Suprapubic skin (tissue), 4 donors: Measurements from ENCODE around the gene RGS12. TPM values are rescaled to one million over a fixed set of nuclear protein-coding genes. Genes with fewer than 3 reads are reported as not detected.
A peak's percentile ranks its signal among the peaks of the same experiment; 100 is the strongest.

Source experiments
- DNase-seq, 2 donors: peaks; one replicate each; pipeline ENCODE4 v3.0.0-alpha.2; 2019; ENCODE audit warnings: low spot score in 2 of 2
- H3K27ac ChIP-seq: fragments of 200-600 bp; sonication (generic); one replicate; pipeline ENCODE4 v1.5.1; 2019
- H3K27me3 ChIP-seq: fragments of 200-600 bp; sonication (generic); one replicate; pipeline ENCODE4 v1.5.1; 2019
- H3K36me3 ChIP-seq: fragments of 200-600 bp; sonication (generic); one replicate; pipeline ENCODE4 v1.5.1; 2019
- H3K4me1 ChIP-seq: fragments of 200-600 bp; sonication (generic); one replicate; pipeline ENCODE4 v1.5.1; 2019
- H3K4me3 ChIP-seq: fragments of 200-600 bp; sonication (generic); one replicate; pipeline ENCODE4 v1.5.1; 2019; ENCODE audit warnings: mild to moderate bottlenecking
- H3K9me3 ChIP-seq: fragments of 200-600 bp; sonication (generic); one replicate; pipeline ENCODE4 v1.5.1; 2019
- CTCF ChIP-seq, 2 donors: fragments of 200-600 bp in 1 of 2; fragments of 450-650 bp in 1 of 2; sonication (generic) in 1 of 2; IDR thresholded peaks; one replicate each; pipeline ENCODE4 v1.5.1; 2016 to 2019; ENCODE audit warnings: antibody characterized with exemption in 2 of 2, mild to moderate bottlenecking in 1 of 2, moderate library complexity in 1 of 2
- EP300 ChIP-seq: sonication (generic); formaldehyde crosslinking; IDR thresholded peaks from one replicate; pipeline ENCODE4 v1.6.1; 2017; ENCODE audit warnings: antibody characterized with exemption
- POLR2A ChIP-seq, 2 donors: fragments of 450-650 bp; IDR thresholded peaks; one replicate each; pipeline ENCODE4 v1.6.1; 2017; ENCODE audit warnings: antibody characterized with exemption in 2 of 2, mild to moderate bottlenecking in 2 of 2, moderate library complexity in 2 of 2
- POLR2AphosphoS5 ChIP-seq, 3 donors: sonication (generic); formaldehyde crosslinking; IDR thresholded peaks; one replicate each; pipeline ENCODE4 v1.6.1; 2017; ENCODE audit warnings: antibody characterized with exemption in 3 of 3
- WGBS: methylation state at CpG from one replicate; pipeline ENCODE4 v1.1.5; 2018; 5-methylcytosine and 5-hydroxymethylcytosine counted together
- total RNA-seq, 4 donors: library from RNA; depleted of rRNA; stranded (reverse); fragments of >200 nt; gene quantifications; one replicate each; pipeline ENCODE4 v1.1.0, GENCODE V29; 2016

Gene RGS12
- total RNA-seq, 4 donors from 2014 or later: 65.8 to 246 (median 118) TPM

DNA sequence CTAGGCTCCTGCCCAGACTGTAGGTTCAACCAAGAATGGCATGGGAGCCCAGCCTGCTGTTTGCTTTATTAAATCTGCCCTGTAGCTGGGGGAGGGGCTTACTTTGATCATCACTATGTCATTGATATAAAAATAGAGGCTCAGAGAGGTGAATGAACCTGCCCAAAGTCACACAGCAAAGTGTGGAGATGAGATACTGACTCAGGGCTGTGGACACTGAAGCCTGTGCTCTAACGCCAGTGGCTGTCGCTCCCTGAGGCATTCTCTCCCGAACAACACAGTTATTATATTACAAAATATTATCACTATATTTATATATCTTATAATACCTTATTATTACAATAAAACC lies 40.4 kb upstream of the RGS12 start:
- DNase-seq: no peak
- H3K27me3 ChIP-seq: no peaks in the 10 kb centered on the region
- no peak overlapping the region for H3K27ac ChIP-seq
- no peaks in the 10 kb centered on the region for H3K9me3 ChIP-seq
- no peak overlapping the region for H3K4me3 ChIP-seq
- no peaks in the 10 kb centered on the region for H3K4me1 ChIP-seq
- H3K36me3 ChIP-seq: no peaks in the 10 kb centered on the region
- 84% methylated on average over 3 of the region's 3 CpGs for WGBS
- TF ChIP-seq POLR2AphosphoS5 (IDR thresholded peaks at IDR 0.05): no peak
- TF ChIP-seq CTCF (IDR thresholded peaks at IDR 0.05): no peak
- no peak for TF ChIP-seq EP300
- TF ChIP-seq POLR2A (IDR thresholded peaks at IDR 0.05): no peak

DNA sequence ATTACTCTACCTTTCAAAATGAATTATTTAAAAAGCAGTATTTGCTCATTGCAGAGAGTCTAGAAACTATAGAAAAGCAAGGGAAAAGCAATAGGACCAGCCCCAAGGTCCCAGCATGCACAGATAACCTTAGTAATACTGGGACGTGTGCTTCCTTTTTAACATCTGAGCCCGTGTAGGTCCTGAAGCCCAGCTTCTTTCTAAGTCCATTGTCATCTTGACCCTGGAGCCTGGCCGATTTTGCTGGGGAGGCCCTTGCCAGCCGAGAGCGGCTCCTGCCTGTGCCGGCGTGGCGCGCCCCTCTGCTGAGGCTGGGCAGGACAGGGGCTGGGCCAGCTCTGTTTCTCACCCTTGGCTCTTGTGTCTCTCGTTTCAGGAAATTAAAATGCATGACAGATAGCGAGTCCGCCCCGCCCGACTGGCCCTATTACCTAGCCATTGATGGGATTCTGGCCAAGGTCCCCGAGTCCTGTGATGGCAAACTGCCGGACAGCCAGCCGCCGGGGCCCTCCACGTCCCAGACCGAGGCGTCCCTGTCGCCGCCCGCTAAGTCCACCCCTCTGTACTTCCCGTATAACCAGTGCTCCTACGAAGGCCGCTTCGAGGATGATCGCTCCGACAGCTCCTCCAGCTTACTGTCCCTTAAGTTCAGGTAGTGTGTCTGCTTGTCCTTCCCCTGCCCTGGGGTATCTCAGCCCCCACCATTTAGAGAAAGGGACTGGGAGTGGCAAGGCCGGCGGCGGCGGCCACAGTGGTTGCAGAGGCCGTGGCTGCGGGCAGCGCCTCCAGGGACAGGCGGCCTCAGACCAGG lies 39.8 kb upstream of the RGS12 start:
- Histone ChIP-seq H3K27me3 (no peaks in the 10 kb centered on the region), H3K27ac (no peak overlapping the region), H3K4me3 (no peak overlapping the region), H3K36me3 (no peaks in the 10 kb centered on the region), H3K4me1 (no peaks in the 10 kb centered on the region), H3K9me3 (no peaks in the 10 kb centered on the region)
- 86% methylated on average over 30 of the region's 38 CpGs for WGBS
- TF ChIP-seq POLR2A (IDR thresholded peaks at IDR 0.05): no peak
- no peak for TF ChIP-seq EP300
- TF ChIP-seq POLR2AphosphoS5 (IDR thresholded peaks at IDR 0.05): no peak
- no peak for TF ChIP-seq CTCF (IDR thresholded peaks at IDR 0.05)
- DNase-seq: peak in 1 of 2 donors; percentile 57

GRCh38 chr4:3253808-3254207 lies 39.0 kb upstream of the RGS12 start:
- peak; percentile 32 to 72 for DNase-seq
- 97% methylated on average over 12 of the region's 13 CpGs for WGBS
- H3K4me1 ChIP-seq: no peaks in the 10 kb centered on the region
- no peaks in the 10 kb centered on the region for H3K27me3 ChIP-seq
- H3K27ac ChIP-seq: no peak overlapping the region
- no peaks in the 10 kb centered on the region for H3K9me3 ChIP-seq
- H3K36me3 ChIP-seq: no peaks in the 10 kb centered on the region
- TF ChIP-seq POLR2AphosphoS5 (IDR thresholded peaks at IDR 0.05): no peak
- no peak for TF ChIP-seq EP300
- no peak for TF ChIP-seq CTCF (IDR thresholded peaks at IDR 0.05)
- no peak for TF ChIP-seq POLR2A (IDR thresholded peaks at IDR 0.05)
- H3K4me3 ChIP-seq: no peak overlapping the region

DNA sequence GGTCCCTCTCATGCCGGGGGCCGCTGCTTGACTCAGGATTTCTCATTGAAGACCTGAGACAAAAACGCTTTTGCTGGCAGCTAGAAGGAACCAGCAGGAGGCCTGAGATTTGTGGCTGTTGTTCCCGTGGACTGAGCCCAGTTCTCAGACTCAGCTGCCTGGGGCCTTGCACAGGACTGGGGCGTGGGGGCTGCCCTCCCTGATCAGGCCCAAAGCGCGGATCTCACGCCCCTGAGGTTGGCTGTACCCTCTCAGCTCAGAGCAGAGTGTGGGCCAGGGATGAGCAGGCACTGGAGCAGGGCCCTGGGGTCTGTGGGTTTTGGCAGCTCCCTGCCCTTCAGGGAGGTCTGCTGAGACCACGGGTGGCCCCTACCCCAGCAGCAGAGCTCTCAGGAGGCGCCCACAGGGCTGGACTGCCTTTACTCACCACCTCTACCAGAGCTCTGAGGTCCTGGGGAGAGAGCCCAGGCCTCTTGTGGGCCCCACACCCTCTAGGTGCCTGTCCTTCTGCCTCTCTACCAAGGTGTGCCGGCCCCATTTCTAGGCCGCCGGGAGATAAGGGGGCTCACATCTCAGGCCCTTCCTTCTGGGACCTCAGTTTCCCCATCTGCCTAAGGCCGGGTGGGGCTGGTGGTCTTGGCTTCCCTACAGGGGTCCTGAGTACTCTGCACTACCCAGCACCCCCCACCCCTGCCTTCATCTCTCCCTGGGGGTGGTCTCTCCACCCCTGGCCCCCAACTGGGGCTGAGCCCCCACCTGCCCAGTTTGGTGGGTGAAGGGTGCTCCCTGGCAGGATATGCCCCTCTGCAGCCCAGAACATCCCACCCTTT lies 38.3 kb upstream of the RGS12 start:
- no peaks in the 10 kb centered on the region for H3K9me3 ChIP-seq
- WGBS: 91% methylated on average over 9 of the region's 14 CpGs
- H3K27ac ChIP-seq: no peak overlapping the region
- no peaks in the 10 kb centered on the region for H3K4me1 ChIP-seq
- H3K36me3 ChIP-seq: no peaks in the 10 kb centered on the region
- H3K27me3 ChIP-seq: no peaks in the 10 kb centered on the region
- DNase-seq: peak; percentile 41 to 58
- H3K4me3 ChIP-seq: no peak overlapping the region
- no peak for TF ChIP-seq POLR2A (IDR thresholded peaks at IDR 0.05)
- TF ChIP-seq EP300: no peak
- TF ChIP-seq POLR2AphosphoS5 (IDR thresholded peaks at IDR 0.05): no peak
- no peak for TF ChIP-seq CTCF (IDR thresholded peaks at IDR 0.05)

GRCh38 chr4:3255611-3256186 lies 37.1 kb upstream of the RGS12 start:
- no peaks in the 10 kb centered on the region for H3K4me1 ChIP-seq
- H3K27ac ChIP-seq: no peak overlapping the region
- peak; percentile 41 to 53 for DNase-seq
- no peaks in the 10 kb centered on the region for H3K36me3 ChIP-seq
- TF ChIP-seq POLR2A (IDR thresholded peaks at IDR 0.05) (no peak), EP300 (no peak), CTCF (IDR thresholded peaks at IDR 0.05) (no peak), POLR2AphosphoS5 (IDR thresholded peaks at IDR 0.05) (no peak)
- no peaks in the 10 kb centered on the region for H3K9me3 ChIP-seq
- H3K4me3 ChIP-seq: no peak overlapping the region
- H3K27me3 ChIP-seq: no peaks in the 10 kb centered on the region
- WGBS: 95% methylated on average over 33 of the region's 36 CpGs
